Effector CD4-positive, alpha-beta T cell (primary cell): ENCODE results near the gene DDX10.
"Not testable (repeated sequence)": the region's sequence is repeated elsewhere in the genome, so short reads cannot be mapped to it uniquely, and the experiment has no call there.

Experiments used
- DNase-seq: peaks from one replicate; pipeline ENCODE4 v3.0.0-alpha.2; 2020

Gene DDX10

DNA sequence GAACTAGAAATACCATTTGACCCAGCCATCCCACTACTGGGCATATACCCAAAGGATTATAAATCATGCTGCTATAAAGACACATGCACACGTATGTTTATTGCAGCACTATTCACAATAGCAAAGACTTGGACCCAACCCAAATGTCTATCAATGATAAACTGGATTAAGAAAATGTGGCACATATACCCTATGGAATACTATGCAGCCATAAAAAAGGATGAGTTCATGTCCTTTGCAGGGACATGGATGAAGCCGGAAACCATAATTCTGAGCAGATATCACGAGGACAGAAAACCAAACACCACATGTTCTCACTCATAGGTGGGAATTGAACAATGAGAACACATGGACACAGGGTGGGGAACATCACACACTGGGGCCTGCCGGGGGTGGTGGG lies 114.3 kb downstream of the DDX10 start:
- DNase-seq, result not testable (repeated sequence)

- no peak for DNase-seq
Observed at GRCh38 chr11:108780119-108780518, 115.2 kb downstream of the DDX10 start.

DNA sequence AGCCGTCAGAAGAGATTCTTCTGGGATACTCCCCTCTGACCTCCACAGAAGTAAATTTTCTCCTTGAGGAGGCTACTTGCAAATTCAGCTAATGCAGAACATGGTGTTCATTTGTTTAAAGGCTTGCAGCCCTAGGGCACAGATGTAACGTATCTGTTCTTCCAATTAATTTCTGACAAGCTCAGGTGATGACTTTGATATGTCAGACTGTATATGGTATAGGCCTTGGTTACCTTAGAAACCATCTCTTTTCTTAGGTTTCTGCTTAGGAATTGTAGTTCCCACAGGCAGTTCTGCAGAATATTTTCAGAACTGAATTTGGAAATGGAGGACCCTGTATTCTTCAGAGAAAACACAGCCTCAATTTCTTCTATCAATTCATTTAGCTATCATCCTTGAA lies 117.1 kb downstream of the DDX10 start:
- DNase-seq, result no peak

- no peak for DNase-seq
Observed at GRCh38 chr11:108786281-108786990, 121.6 kb downstream of the DDX10 start.

DNA sequence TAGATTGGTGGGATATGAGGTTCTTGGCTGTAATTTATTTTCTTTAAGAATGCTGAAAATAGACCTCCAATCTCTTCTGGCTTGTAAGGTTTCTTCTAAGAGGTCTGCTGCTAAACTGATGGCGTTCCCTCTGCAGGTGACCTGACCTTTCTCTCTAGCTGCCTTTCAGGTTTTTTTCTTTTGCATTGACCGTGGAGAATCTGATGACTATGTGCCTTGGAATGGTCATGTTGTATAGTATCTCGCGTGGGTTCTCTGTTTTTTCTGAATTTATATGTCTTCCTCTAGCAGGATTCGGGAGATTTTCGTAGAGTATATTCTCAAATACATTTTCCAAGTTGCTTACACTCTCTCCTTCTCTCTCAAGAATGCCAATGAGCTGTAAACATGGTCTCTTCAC lies 122.2 kb downstream of the DDX10 start:
- DNase-seq, result no peak

GRCh38 chr11:108788565-108789199 lies 123.8 kb downstream of the DDX10 start:
- no peak for DNase-seq

DNA sequence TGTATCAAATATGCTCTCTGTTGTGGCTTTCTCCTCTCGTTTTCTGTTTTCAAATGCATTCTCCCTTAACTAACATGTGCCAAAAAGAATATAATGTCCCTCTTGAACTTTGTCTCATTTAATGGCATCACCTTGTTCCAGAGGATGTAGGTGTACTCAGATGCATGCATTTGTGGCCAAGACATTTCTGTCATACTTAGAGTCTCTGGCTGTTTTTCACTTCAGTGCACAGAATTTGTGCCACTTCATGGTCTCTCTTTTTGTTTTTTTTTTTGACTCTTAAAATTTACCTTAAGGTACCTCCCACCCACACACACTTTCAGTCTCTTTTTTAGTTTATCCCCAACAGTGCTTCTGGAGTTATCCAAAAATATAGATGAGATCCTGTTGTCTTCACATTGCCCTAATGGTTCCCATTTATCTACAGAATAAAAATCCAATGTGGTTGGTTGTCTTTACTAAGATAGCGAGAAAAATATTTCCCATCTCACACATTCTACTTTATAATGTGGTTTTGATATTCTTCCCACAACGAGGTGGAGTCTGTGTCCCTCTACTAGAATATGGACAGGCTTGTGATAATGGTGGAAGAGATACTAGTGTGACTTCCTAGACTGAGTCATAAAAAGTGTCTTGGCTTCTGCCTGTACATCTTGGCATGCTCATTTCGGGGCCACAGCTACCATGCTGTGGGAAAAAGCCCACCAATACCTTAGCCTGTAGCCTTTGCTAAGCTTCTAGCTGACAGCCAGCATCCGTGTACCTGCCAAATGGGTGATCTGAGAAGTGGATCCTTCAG lies 125.8 kb downstream of the DDX10 start:
- no peak for DNase-seq

GRCh38 chr11:108793138-108793537 lies 128.3 kb downstream of the DDX10 start:
- DNase-seq, result no peak

- DNase-seq, result no peak
Observed at GRCh38 chr11:108793611-108794010, 128.7 kb downstream of the DDX10 start.

DNA sequence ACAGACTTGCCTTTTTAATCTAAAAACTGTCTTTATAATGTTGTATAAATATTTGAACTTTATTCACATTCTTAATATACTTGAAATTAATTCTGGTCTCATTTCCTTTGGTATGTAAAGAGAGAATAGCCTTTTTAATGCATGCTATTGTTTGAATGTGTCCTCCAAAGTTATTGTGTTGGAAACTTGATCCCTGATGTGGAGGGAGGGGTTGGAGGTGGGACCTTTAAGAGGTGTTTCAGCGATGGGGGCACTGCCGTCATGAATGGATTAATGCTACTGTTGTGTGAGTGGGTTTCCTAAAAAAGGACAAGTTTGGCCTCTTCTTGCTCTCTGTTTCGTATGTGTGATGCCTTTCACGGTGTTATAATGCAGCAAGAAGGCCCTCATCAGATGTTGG lies 131.7 kb downstream of the DDX10 start:
- DNase-seq, result no peak

DNA sequence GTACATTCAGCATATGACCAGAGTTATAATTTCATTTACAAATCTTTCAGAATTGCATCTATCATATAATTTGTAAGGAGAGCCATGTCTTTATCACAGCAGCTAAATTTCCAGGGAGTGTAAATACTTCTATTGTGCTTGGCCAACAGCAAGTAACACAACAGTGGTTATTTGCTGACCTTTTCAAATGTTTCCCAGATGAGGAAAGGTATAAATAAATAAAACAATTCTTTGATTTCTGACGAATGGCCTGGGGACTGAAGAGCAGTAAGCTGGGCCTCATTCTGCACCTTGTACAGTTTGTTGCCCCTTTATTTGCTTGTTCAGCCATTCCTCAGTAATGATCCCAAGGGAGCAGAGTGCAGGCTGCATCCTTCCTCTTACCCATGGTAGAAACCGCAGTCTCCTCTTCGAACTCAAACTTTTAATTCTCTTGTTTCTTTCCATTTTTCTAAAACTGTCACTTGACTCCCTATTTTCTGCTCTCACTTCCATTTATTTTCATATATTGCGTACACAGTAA lies 132.8 kb downstream of the DDX10 start:
- DNase-seq, result no peak

DNA sequence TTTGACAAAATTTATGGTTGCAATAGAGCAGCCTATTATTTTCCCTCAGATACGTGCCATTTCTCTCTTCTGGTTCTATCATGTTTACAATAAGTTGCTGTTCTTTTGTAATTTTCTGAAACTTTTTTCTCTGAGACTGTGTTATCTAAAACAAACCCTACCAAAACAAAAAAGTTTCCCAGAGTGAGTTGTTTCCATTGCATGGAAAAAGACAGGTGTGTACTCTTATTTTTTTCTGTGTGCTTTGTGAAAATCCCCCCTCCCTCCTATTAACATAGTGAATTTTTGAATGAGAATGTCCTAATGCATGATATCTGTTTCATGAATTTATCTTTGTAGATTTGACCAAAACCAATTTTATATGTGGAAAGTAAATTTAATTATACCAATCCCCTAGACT lies 137.6 kb downstream of the DDX10 start:
- no peak for DNase-seq

DNA sequence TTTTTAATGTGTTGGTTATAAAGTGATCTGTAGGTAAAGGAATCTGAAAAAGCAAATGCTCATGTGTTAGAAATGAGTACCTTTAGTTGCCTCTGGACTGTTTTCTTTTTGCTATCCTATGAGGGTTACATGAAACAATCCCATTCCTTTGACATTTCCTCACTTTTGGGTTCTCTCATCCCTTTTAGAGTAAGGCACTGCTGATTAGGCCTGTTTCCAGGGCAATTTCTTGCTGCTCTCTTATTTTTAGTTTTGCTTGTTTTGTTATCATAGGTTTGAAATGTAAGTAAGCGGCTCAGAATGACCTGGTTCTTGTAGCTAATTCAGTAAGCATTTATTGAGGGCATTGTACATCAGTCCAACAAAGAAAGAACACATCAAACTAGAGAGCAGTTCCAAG lies 138.9 kb downstream of the DDX10 start:
- no peak for DNase-seq

DNA sequence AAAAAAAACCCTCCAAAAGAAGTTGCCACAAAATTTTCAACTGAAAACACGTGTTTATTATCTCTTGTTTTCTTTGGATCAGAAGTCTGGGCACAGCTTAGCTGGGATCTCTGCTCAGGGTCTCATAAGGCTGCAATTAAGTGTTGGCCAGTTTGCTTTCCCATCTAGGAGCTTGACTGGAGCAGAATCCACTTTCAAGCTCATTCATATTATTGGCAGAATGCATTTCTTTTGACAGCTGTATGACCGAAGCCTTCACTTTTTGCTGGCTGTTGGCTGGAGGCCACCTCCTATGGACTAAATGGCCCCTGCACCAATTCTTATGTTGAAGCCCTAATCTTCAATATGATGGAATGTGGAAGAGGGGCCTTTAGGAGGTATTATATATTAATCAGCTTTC lies 139.6 kb downstream of the DDX10 start:
- DNase-seq, result no peak

DNA sequence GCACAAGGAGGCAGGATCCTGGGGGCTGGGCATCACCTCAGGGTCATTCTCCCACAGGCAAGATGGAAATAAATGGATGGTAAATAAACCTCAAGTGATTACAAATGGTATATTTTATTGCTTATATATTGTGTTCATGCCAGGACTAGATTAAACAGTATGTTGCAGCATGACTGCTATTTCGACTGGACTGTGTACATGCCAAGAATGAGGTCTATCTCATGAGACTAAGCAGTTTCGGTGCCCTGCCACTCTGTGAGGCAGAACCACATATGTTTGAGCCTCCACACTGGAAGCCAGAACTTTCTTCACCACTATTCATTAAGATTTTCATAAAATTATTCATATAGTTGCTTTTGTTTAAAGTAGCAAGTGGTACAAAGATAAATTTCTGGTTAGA lies 140.2 kb downstream of the DDX10 start:
- DNase-seq, result no peak

- DNase-seq, result no peak
Observed at GRCh38 chr11:108807262-108807661, 142.4 kb downstream of the DDX10 start.

GRCh38 chr11:108813086-108813485 lies 148.2 kb downstream of the DDX10 start:
- no peak for DNase-seq

DNA sequence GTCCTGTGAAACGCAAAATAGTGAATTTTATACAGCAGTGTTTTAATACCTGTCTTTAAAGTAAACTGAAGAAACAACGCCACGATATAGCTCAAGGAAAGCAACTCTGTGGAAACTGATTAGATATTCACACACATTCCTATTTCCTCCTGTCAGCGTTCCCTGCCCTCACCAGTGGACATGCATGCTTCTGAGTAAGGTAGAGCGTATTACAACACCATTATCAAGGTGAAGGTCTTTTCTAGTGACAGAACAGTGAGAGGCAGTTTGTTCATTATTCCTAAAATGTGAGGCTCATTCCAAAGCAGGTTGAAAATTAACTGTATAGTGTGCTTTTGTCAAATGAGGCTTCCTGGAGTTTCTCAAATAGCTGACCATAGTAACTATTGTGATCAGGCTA lies 153.1 kb downstream of the DDX10 start:
- DNase-seq, result no peak

- no peak for DNase-seq
Observed at GRCh38 chr11:108818971-108819370, 154.1 kb downstream of the DDX10 start.

- no peak for DNase-seq
Observed at GRCh38 chr11:108819957-108820356, 155.1 kb downstream of the DDX10 start.

DNA sequence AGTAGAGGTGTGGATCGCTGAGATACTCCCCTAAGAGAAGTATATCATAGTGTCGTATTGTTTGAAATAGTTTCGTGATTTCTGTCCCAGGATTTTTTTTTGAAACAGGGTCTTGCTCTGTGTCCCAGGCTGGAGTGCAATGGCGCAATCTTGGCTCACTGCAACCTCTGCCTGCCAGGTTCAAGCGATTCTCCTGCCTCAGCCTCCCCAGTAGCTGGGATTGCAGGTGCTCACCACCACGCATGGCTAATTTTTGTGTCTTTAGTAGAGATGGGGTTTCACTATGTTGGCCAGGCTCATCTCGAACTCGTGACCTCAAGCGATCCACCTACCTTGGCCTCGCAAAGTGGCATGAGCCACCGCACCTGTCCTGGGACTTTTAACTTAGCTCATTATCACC lies 159.1 kb downstream of the DDX10 start:
- DNase-seq, result not testable (repeated sequence)

- DNase-seq, result no peak
Observed at GRCh38 chr11:108824545-108824944, 159.7 kb downstream of the DDX10 start.

DNA sequence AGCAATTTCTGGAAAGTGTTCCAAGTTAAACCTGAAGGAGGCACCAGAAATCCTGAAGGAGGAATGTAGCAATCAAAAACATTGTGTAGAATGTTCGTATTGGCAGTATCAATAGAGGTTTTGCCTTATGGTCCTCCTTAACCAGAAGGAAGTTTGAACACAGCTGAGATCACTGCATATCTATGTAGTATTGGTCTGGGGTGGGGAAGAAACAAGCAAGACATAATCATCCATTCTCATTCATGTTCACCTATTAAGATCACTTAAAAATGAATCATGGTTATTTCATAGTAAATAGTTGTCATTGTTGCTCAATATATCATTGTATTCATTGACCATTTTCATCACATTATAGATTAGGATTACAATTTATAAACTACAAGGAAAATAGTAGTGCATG lies 160.5 kb downstream of the DDX10 start:
- no peak for DNase-seq

DNA sequence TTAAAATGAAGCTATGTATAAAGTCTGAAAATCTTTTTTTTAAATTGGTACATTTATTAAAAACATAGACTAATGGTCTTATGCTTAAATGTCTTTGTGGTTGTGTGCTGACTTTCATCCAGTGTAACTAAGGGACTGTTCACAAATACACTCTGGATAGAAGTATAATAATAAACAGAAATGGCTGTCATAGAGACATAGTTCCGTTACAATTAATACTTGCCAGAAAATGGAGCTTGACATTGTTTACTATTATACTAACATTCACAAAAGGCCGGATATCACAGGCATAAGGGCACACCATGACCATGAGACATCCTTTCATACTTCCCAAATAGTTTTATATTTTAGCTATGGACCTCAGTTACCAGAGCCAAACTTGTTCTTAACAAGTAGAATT lies 161.3 kb downstream of the DDX10 start:
- DNase-seq, result no peak
